Measurements from ENCODE around the gene FAM43B. TPM values are rescaled to one million over a fixed set of nuclear protein-coding genes. Genes with fewer than 3 reads are reported as not detected.

FAM43B gene
- total RNA-seq, 1 experiment from 2014 or later, result 2.9 TPM

- TF ChIP-seq ZNF138 (CRISPR knock-in tag; conservative IDR thresholded peaks at IDR 0.05) (no peak), CREB1 (CRISPR knock-in tag; IDR thresholded peaks at IDR 0.05) (peak; percentile 77), ZNF281 (CRISPR knock-in tag; IDR thresholded peaks at IDR 0.05) (no peak), JAZF1 (CRISPR knock-in tag; IDR thresholded peaks at IDR 0.05) (no peak), NFE2L1 (CRISPR knock-in tag; IDR thresholded peaks at IDR 0.05) (0 out of 2 replicates have a peak, but pooled peaks have one; percentile 24), AR (CRISPR knock-in tag; IDR thresholded peaks at IDR 0.05) (no peak), NR3C1 (CRISPR knock-in tag; conservative IDR thresholded peaks at IDR 0.05; ENCODE audit: low read depth) (0 out of 2 replicates have a peak, but pooled peaks have one; percentile 48), PRRX2 (CRISPR knock-in tag; IDR thresholded peaks at IDR 0.05) (no peak), ETV6 (CRISPR knock-in tag; IDR thresholded peaks at IDR 0.05) (peak; percentile 46; the same call in 1 of the 2 replicates), E2F1 (CRISPR knock-in tag; IDR thresholded peaks at IDR 0.05) (peak; percentile 53; the same call in 1 of the 2 replicates), CREM (CRISPR knock-in tag; IDR thresholded peaks at IDR 0.05) (peak; percentile 96), USF2 (CRISPR knock-in tag; IDR thresholded peaks at IDR 0.05) (peak; percentile 54), RELA (CRISPR knock-in tag; IDR thresholded peaks at IDR 0.05; ENCODE audit: borderline replicate concordance) (no peak), PREB (CRISPR knock-in tag; IDR thresholded peaks at IDR 0.05; ENCODE audit: borderline replicate concordance) (no peak), USF1 (CRISPR knock-in tag; IDR thresholded peaks at IDR 0.05) (no peak), FOXP1 (CRISPR knock-in tag; IDR thresholded peaks at IDR 0.05; ENCODE audit: borderline replicate concordance) (peak; percentile 74; the same call in 1 of the 2 replicates), ZSCAN18 (CRISPR knock-in tag; IDR thresholded peaks at IDR 0.05) (no peak), ZNF423 (CRISPR knock-in tag; IDR thresholded peaks at IDR 0.05) (peak; percentile 34; the same call in 1 of the 2 replicates), GRHL2 (CRISPR knock-in tag; IDR thresholded peaks at IDR 0.05; ENCODE audit: insufficient replicate concordance, severe bottlenecking) (no peak), IRF1 (CRISPR knock-in tag; IDR thresholded peaks at IDR 0.05) (0 out of 2 replicates have a peak, but pooled peaks have one; percentile 20), STAT6 (CRISPR knock-in tag; conservative IDR thresholded peaks at IDR 0.05; ENCODE audit: low read depth) (no peak), SMAD4 (CRISPR knock-in tag; IDR thresholded peaks at IDR 0.05) (no peak)
Measured at GRCh38 chr1:20507564-20508410, 44.6 kb upstream of the FAM43B start, which contains the start of gene MUL1 (continued).

Measured in WTC11 (cell line).